ENCODE results near the gene POU3F3. TPM values are rescaled to one million over a fixed set of nuclear protein-coding genes. Genes with fewer than 3 reads are reported as not detected.

POU3F3 gene
- total and polyA plus RNA-seq, 2 of the 8 experiments (the other 6 are each of a cell fraction or from before 2014, with no cell fraction given), result 0.09 TPM; not detected in 1

DNA sequence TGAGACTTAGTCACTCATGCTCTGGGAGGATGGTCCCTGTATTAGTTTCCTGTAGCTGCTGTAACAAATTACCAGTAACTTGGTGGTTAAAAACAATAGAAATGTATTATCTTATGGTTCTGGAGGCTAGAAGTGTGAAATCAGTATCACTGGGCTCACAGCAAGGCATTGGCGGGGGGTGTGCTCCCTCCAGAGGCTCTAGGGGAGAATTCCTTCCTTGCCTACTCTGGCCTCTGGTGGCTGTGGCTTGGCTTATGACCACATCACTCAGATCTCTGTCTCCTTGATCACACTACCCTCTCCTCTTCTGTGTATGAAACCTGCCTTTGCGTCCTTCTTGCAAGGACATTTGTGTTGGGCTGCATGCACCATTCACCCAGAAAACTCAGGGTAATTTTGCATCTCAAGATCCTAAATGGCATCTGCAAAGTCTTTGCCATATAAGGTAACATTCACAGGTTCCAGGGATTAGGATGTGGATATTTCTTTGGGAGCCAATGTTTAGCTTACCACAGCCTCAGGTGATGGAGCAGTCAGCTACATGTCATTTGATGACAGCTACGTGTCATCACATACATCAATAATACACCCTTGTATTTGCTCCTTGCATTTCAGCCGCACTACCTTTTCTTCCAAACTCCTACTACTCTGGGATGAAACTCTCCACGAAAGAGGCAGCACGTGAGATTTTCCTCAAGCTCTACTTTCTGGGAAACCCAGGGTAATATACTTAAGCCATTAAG, 49.6 kb upstream of the POU3F3 start:
- Histone ChIP-seq H3K27ac (ENCODE audit: low read depth, low read length) (no peak overlapping the region), H3K27me3 (replicated peaks in 1 of 4; ENCODE audit: control insufficient read depth in 3 of 4, extremely low read depth in 1 of 4, insufficient read depth in 3 of 4, low read length in 3 of 4) (no peaks in the 10 kb centered on the region), H2BK120ac (replicated peaks; ENCODE audit: low read depth, low read length) (no peak overlapping the region), H3K56ac (replicated peaks; ENCODE audit: insufficient read length, low read depth, low read length) (no peak overlapping the region), H4K8ac (ENCODE audit: extremely low read depth, insufficient read depth, low read length) (no peak overlapping the region), H3K23me2 (ENCODE audit: low read depth, low read length) (no peaks in the 10 kb centered on the region), H3K4ac (replicated peaks; ENCODE audit: insufficient read length, low read depth, low read length) (no peak overlapping the region), H3K36me3 (ENCODE audit: control insufficient read depth in 2 of 4, insufficient read depth in 4 of 4, low read length in 3 of 4) (no peaks in the 10 kb centered on the region), H4K5ac (ENCODE audit: insufficient read length, low read depth, low read length) (no peak overlapping the region), H2AFZ (ENCODE audit: low read length) (0 out of 2 replicates have a peak overlapping the region, but pooled peaks have one; percentile 29), H2BK20ac (ENCODE audit: low read length) (no peak overlapping the region), H2AK5ac (ENCODE audit: low read depth, low read length) (no peak overlapping the region), H4K91ac (replicated peaks; ENCODE audit: insufficient read length, low read length) (no peak overlapping the region), H3K4me1 (replicated peaks in 1 of 4; ENCODE audit: control insufficient read depth in 3 of 4, insufficient read depth in 4 of 4, low read length in 3 of 4) (no peaks in the 10 kb centered on the region), H3K14ac (ENCODE audit: insufficient read length) (no peak overlapping the region), H3K9ac (replicated peaks in 1 of 4; ENCODE audit: extremely low read depth in 1 of 4, low read depth in 3 of 4, low read length in 3 of 4) (no peak overlapping the region), H4K20me1 (replicated peaks in 1 of 2; ENCODE audit: control insufficient read depth in 1 of 2, insufficient read depth in 2 of 2, low read length in 2 of 2) (no peaks in the 10 kb centered on the region), H2BK12ac (ENCODE audit: low read depth, low read length) (no peak overlapping the region), H3K4me3 (ENCODE audit: extremely low read depth in 1 of 4, insufficient read depth in 2 of 4, low read depth in 3 of 4, low read length in 4 of 4) (no peak overlapping the region), H3K18ac (ENCODE audit: extremely low read depth, low read length) (no peak overlapping the region), H3K23ac (ENCODE audit: insufficient read length) (no peak overlapping the region), H3K79me2 (ENCODE audit: control insufficient read depth in 1 of 2, insufficient read depth in 2 of 2, low read length in 2 of 2) (no peaks in the 10 kb centered on the region), H3K9me3 (ENCODE audit: insufficient read depth in 2 of 2, low read depth in 1 of 2, low read length in 1 of 2) (no peaks in the 10 kb centered on the region), H2BK5ac (ENCODE audit: low read depth, low read length) (no peak overlapping the region), H3K4me2 (ENCODE audit: insufficient read depth in 1 of 2, low read depth in 2 of 2, low read length in 2 of 2) (no peak overlapping the region), H2BK15ac (ENCODE audit: low read length) (no peak overlapping the region), H3K79me1 (ENCODE audit: low read depth, low read length) (no peaks in the 10 kb centered on the region)
- FAIRE-seq, result no peak
- CTCF ChIA-PET (ENCODE audit: partially characterized antibody), result interaction anchor here (0.6 to 3.3 kb wide), 17 partner anchors 9 to 770 kb away, joined by 3 to 10 read pairs (median 3); no protein-coding TSS in a partner anchor
- 82% methylated on average over 6 of the region's 6 CpGs; no CpG with 5 or more reads in 1 of the 2 experiments for WGBS, 2 experiments (ENCODE audit: extremely low coverage in 1 of 2, insufficient coverage in 1 of 2, insufficient read length in 1 of 2, insufficient replicate concordance in 2 of 2, low coverage in 1 of 2, low lambda C conversion rate in 2 of 2, missing lambda C conversion rate in 1 of 2)
- no peak for DNase-seq (ENCODE audit: low read depth in 1 of 2, low spot score in 2 of 2)
- POLR2A ChIA-PET (ENCODE audit: partially characterized antibody), result no interaction called here
- TF ChIP-seq SRF (IDR thresholded peaks at IDR 0.05; ENCODE audit: low read depth, low read length) (peak; percentile 82), RBBP5 (IDR thresholded peaks at IDR 0.05; ENCODE audit: borderline replicate concordance, low read depth, low read length) (no peak), RAD21 (IDR thresholded peaks at IDR 0.05 in 1 of 2, conservative IDR thresholded peaks at IDR 0.05 in 1 of 2; ENCODE audit: low read depth in 2 of 2, low read length in 2 of 2) (peak; percentile 71 to 72)
- TF ChIP-seq, protein P1, sequence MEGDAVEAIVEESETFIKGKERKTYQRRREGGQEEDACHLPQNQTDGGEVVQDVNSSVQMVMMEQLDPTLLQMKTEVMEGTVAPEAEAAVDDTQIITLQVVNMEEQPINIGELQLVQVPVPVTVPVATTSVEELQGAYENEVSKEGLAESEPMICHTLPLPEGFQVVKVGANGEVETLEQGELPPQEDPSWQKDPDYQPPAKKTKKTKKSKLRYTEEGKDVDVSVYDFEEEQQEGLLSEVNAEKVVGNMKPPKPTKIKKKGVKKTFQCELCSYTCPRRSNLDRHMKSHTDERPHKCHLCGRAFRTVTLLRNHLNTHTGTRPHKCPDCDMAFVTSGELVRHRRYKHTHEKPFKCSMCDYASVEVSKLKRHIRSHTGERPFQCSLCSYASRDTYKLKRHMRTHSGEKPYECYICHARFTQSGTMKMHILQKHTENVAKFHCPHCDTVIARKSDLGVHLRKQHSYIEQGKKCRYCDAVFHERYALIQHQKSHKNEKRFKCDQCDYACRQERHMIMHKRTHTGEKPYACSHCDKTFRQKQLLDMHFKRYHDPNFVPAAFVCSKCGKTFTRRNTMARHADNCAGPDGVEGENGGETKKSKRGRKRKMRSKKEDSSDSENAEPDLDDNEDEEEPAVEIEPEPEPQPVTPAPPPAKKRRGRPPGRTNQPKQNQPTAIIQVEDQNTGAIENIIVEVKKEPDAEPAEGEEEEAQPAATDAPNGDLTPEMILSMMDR (IDR thresholded peaks at IDR 0.05; ENCODE audit: control extremely low read depth in 1 of 3, insufficient read depth in 1 of 3, low read depth in 1 of 3, low read length in 3 of 3), result peak; percentile 39 to 50 (median 44)
